Measurements from ENCODE around the gene ZNF497.
A peak's percentile ranks its signal among the peaks of the same experiment; 100 is the strongest.
"Not testable (repeated sequence)": the region's sequence is repeated elsewhere in the genome, so short reads cannot be mapped to it uniquely, and the experiment has no call there.

ZNF497 gene

DNA sequence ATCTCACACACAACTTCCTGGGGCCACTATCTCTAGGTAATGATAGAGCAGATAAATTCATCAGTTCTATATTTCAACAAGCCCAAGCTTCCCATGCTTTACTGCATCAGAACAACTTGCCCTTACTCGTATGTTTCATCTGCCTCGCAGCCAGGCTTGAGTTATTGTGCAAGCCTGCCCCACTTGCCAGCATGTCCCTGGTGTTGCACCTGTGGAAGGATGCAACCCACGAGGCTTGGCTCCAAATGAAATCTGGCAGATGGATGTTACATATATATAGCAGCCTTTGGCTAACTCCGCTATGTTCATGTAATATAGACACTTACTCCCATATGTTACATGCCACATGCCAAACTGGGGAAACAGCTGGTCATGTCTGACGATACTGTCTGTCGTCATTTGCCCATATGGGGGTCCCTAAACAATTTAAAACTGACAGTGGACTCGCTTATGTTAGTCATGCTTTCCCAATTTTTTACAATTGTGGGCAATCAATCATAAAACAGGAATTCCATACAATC, 51.1 kb downstream of the ZNF497 start:
- no peaks in the 10 kb centered on the region for H3K4me1 ChIP-seq (ENCODE audit: insufficient read depth, low read length)
- no peak overlapping the region for H3K4me3 ChIP-seq (ENCODE audit: low read length)
- H3K9me3 ChIP-seq (ENCODE audit: insufficient read depth, low read depth, low read length) = no peaks in the 10 kb centered on the region
- H3K9ac ChIP-seq (ENCODE audit: low read depth, low read length) = no peak overlapping the region
- no peaks in the 10 kb centered on the region for H3K27me3 ChIP-seq (ENCODE audit: insufficient read depth, low read length)
- H3K36me3 ChIP-seq (ENCODE audit: insufficient read depth, low read depth, low read length) = peaks cover 82% of the 10 kb centered on the region
- no peak overlapping the region for H3K27ac ChIP-seq (ENCODE audit: low read length)

GRCh38 chr19:58310685-58311084, 51.9 kb downstream of the ZNF497 start:
- H3K4me3 ChIP-seq (ENCODE audit: low read length); H3K4me1 ChIP-seq (ENCODE audit: insufficient read depth, low read length); H3K27ac ChIP-seq (ENCODE audit: low read length); H3K9ac ChIP-seq (ENCODE audit: low read depth, low read length); H3K27me3 ChIP-seq (ENCODE audit: insufficient read depth, low read length); H3K9me3 ChIP-seq (ENCODE audit: insufficient read depth, low read depth, low read length): not testable (repeated sequence)
- H3K36me3 ChIP-seq (ENCODE audit: insufficient read depth, low read depth, low read length) = peaks cover 81% of the 10 kb centered on the region

GRCh38 chr19:58307736-58308135, 54.8 kb downstream of the ZNF497 start:
- no peak overlapping the region for H3K27ac ChIP-seq (ENCODE audit: low read length)
- H3K4me3 ChIP-seq (ENCODE audit: low read length) = no peak overlapping the region
- H3K27me3 ChIP-seq (ENCODE audit: insufficient read depth, low read length) = no peaks in the 10 kb centered on the region
- H3K9me3 ChIP-seq (ENCODE audit: insufficient read depth, low read depth, low read length) = no peaks in the 10 kb centered on the region
- H3K9ac ChIP-seq (ENCODE audit: low read depth, low read length) = no peak overlapping the region
- peaks cover 5% of the 10 kb centered on the region; the same call in 1 of the 2 replicates for H3K4me1 ChIP-seq (ENCODE audit: insufficient read depth, low read length)
- H3K36me3 ChIP-seq (ENCODE audit: insufficient read depth, low read depth, low read length) = peaks cover 54% of the 10 kb centered on the region

GRCh38 chr19:58305932-58306323, 56.6 kb downstream of the ZNF497 start:
- Histone ChIP-seq H3K9ac (ENCODE audit: low read depth, low read length) (peak overlapping the region; percentile 81), H3K4me3 (ENCODE audit: low read length) (peak overlapping the region; percentile 90), H3K27me3 (ENCODE audit: insufficient read depth, low read length) (no peaks in the 10 kb centered on the region), H3K27ac (ENCODE audit: low read length) (no peak overlapping the region), H3K36me3 (ENCODE audit: insufficient read depth, low read depth, low read length) (peaks cover 55% of the 10 kb centered on the region), H3K4me1 (ENCODE audit: insufficient read depth, low read length) (peaks cover 5% of the 10 kb centered on the region; the same call in 1 of the 2 replicates), H3K9me3 (ENCODE audit: insufficient read depth, low read depth, low read length) (no peaks in the 10 kb centered on the region)

DNA sequence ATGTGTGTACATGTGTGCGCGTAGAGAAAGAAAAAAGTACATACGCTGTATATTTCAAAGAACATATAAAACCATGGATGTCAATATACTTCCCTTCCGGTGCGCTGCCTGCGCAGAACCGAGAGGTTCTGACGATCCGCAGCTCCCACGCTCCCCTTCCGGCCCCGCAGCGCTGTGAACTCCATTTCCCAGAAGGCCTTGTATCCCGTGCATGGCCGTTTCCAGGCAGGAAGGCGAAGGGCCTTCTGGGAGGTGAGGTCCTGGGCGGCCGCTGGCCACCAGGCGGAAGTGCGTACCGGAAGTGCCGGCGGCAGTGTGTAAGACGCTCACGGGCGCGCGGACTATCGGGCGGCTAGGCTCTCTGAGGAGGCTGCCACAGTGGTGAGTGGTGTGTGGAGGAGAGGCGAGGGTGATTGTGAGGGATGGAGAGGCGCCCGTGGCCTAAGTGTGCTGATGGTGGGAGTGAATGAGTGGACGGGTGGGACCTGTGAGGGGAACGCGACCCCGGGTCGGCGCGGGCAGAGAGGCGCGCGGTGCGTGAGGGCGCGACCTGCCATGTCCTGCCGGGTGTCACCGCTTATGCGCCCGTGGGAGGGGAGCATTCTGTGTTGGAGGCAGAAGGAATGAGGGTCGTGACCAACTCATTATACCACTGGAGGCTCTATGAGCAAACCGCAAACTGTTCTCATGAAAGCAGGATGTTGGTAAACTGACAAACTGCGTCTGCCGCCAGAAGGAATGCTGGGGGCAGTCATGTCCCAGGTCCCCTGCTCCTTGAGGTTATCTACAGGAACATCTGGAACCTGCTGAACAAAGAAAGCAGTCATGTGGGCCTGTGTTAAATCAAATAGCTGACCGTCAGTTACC, 57.3 kb downstream of the ZNF497 start, which contains the start of gene ERVK3-1:
TSS of gene ERVK3-1 (plus strand) at position 313 of the 867 bp plus-strand sequence. CDS start 6,792 bp downstream, outside the sequence.
- no peaks in the 10 kb centered on the region for H3K27me3 ChIP-seq (ENCODE audit: insufficient read depth, low read length)
- peak within 1 kb of the TSS; percentile 90 for H3K4me3 ChIP-seq (ENCODE audit: low read length)
- H3K36me3 ChIP-seq (ENCODE audit: insufficient read depth, low read depth, low read length) = peaks cover 61% of the 10 kb centered on the region
- H3K9me3 ChIP-seq (ENCODE audit: insufficient read depth, low read depth, low read length) = no peaks in the 10 kb centered on the region
- peaks cover 5% of the 10 kb centered on the region; the same call in 1 of the 2 replicates for H3K4me1 ChIP-seq (ENCODE audit: insufficient read depth, low read length)
- no peak within 1 kb of the TSS for H3K27ac ChIP-seq (ENCODE audit: low read length)
- peak within 1 kb of the TSS; percentile 81 for H3K9ac ChIP-seq (ENCODE audit: low read depth, low read length)

GRCh38 chr19:58304748-58305064, 57.8 kb downstream of the ZNF497 start:
- Histone ChIP-seq H3K4me1 (ENCODE audit: insufficient read depth, low read length) (peaks cover 5% of the 10 kb centered on the region; the same call in 1 of the 2 replicates), H3K9me3 (ENCODE audit: insufficient read depth, low read depth, low read length) (no peaks in the 10 kb centered on the region), H3K27ac (ENCODE audit: low read length) (no peak overlapping the region), H3K36me3 (ENCODE audit: insufficient read depth, low read depth, low read length) (peaks cover 65% of the 10 kb centered on the region), H3K4me3 (ENCODE audit: low read length) (peak overlapping the region; percentile 90), H3K27me3 (ENCODE audit: insufficient read depth, low read length) (no peaks in the 10 kb centered on the region), H3K9ac (ENCODE audit: low read depth, low read length) (peak overlapping the region; percentile 18; the same call in 1 of the 2 replicates)
